BJ (cell line): ENCODE data around the gene HBP1. TPM values are rescaled to one million over a fixed set of nuclear protein-coding genes. Genes with fewer than 3 reads are reported as not detected.

Experiments
- CTCF ChIA-PET: fragments of 350-600 bp; formaldehyde crosslinking; extraction: SDS; loops from one replicate; lab custom pipeline; 2021; ENCODE audit warnings: antibody characterized with exemption, inconsistent platforms; lab: Yijun Ruan, JAX
- POLR2A ChIA-PET: fragments of 300-600 bp; sonication (Branson Sonifier 250); formaldehyde crosslinking; extraction: SDS; loops from one replicate; lab custom pipeline; 2021; ENCODE audit warnings: antibody characterized with exemption; lab: Charles Lee
- DNase-seq: peaks from one replicate; pipeline ENCODE4 v3.0.0-alpha.2; 2011; ENCODE audit warnings: low read depth
- H3K27me3 ChIP-seq: 2 replicates; pipeline ENCODE4 v1.6.0; 2011; ENCODE audit warnings: low read length; ENCODE audit not compliant: control insufficient read depth, insufficient read depth
- H3K36me3 ChIP-seq: 2 replicates; pipeline ENCODE4 v1.5.1; 2011; ENCODE audit warnings: low read length; ENCODE audit not compliant: control insufficient read depth, insufficient read depth
- H3K4me3 ChIP-seq: 2 replicates; pipeline ENCODE4 v1.5.1; 2011; ENCODE audit warnings: low read depth, mild to moderate bottlenecking, control low read depth, low read length
- polyA minus RNA-seq: library from RNA; depleted of rRNA, polyadenylated mRNA; stranded (reverse); fragments of >200 nt; gene quantifications from 2 replicates; pipeline ENCODE4 v1.2.3, GENCODE V29; 2011; rRNA and poly(A)+ RNA removed
- polyA plus RNA-seq: library from polyadenylated mRNA; depleted of rRNA; stranded (reverse); fragments of >200 nt; gene quantifications from 2 replicates; pipeline ENCODE4 v1.2.3, GENCODE V29; 2011; rRNA removed
- TF ChIP-seq, protein P1 (sequence below): IDR thresholded peaks from 2 replicates; pipeline ENCODE4 v1.5.1; 2011; ENCODE audit warnings: low read depth, mild to moderate bottlenecking, control low read depth, inconsistent platforms, low read length, moderate library complexity; ENCODE audit not compliant: insufficient read depth

HBP1 gene
- polyA plus RNA-seq, result 49.9 and 78.7 TPM in 2 replicates
- 46.0 and 54.4 TPM in 2 replicates for polyA minus RNA-seq

DNA sequence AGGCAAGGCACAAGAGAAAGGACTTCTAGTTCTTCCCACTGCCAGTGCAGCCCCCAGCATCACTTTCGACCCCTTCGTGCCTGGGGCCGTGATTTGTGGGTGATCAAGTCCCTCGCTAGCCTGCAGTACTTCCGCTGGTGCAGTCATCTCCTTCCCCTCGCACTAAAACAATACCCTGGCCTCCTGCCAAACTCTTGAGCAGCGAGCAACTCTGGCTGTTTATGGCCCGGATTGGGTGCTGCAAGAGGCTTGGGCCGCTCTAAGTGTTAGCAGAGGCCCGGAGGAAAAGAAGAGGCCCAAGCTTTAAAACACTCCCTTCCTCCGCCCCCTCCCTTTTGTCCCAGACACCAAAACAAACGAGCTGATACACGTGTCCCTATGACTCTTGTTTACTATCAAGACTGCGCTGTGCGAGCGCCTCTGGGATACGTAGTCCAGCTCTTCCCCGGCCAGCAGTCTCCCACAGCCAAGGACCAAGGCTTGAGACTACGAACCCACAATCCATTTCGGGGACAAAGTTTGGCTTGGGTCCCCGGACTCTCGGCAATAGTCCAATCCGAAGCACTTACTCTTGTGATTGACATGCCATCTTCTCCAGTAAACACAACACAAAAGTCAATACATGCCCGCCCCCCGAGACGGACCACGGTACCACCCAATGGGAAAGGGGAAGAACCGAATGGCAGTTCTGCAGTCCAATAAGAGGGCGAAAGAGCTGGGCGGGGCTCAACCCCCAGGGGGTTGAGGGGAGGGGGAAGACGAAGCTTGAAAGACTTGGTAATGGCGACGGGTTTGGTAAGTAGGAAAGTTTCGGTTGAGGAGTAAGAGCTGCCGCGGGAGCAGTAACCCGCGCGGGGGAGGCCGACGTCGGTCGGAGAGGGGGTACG is at the start of gene HBP1:
HBP1 (plus strand) TSS at position 771 of the 887 bp plus-strand sequence. CDS start 10,891 bp downstream, outside the sequence.
- DNase-seq, result peak; percentile 100
- TF ChIP-seq, protein P1, sequence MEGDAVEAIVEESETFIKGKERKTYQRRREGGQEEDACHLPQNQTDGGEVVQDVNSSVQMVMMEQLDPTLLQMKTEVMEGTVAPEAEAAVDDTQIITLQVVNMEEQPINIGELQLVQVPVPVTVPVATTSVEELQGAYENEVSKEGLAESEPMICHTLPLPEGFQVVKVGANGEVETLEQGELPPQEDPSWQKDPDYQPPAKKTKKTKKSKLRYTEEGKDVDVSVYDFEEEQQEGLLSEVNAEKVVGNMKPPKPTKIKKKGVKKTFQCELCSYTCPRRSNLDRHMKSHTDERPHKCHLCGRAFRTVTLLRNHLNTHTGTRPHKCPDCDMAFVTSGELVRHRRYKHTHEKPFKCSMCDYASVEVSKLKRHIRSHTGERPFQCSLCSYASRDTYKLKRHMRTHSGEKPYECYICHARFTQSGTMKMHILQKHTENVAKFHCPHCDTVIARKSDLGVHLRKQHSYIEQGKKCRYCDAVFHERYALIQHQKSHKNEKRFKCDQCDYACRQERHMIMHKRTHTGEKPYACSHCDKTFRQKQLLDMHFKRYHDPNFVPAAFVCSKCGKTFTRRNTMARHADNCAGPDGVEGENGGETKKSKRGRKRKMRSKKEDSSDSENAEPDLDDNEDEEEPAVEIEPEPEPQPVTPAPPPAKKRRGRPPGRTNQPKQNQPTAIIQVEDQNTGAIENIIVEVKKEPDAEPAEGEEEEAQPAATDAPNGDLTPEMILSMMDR, result no peak
- ChIA-PET CTCF (interaction anchor here (0.6 to 3.2 kb wide), 14 partner anchors 12 to 992 kb away, joined by 3 to 22 read pairs (median 4); no protein-coding TSS in a partner anchor), POLR2A (interaction anchor here (0.8 to 1.0 kb wide), 3 partner anchors 219 to 395 kb away, joined by 4 to 6 read pairs (median 4); partner anchors contain the start of genes COG5 and DUS4L)
- Histone ChIP-seq H3K27me3 (no peaks in the 10 kb centered on the region), H3K36me3 (no peaks in the 10 kb centered on the region; the same call in 1 of the 2 replicates), H3K4me3 (peak within 1 kb of the TSS; percentile 100)

GRCh38 chr7:107119376-107120105 is 49.3 kb upstream of the HBP1 start:
- POLR2A ChIA-PET, result no interaction called here
- CTCF ChIA-PET, result no interaction called here
- no peaks in the 10 kb centered on the region for H3K36me3 ChIP-seq
- H3K27me3 ChIP-seq, result no peaks in the 10 kb centered on the region
- TF ChIP-seq, protein P1, result no peak
- DNase-seq, result no peak
- H3K4me3 ChIP-seq, result no peak overlapping the region

- Histone ChIP-seq H3K27me3 (no peaks in the 10 kb centered on the region), H3K4me3 (no peak overlapping the region), H3K36me3 (no peaks in the 10 kb centered on the region)
- TF ChIP-seq, protein P1, result no peak
- DNase-seq, result peak; percentile 9
- ChIA-PET POLR2A (no interaction called here), CTCF (interaction anchor here (0.8 to 2.1 kb wide), 8 partner anchors 11 to 147 kb away, joined by 3 to 10 read pairs (median 4); partner anchors contain the start of gene HBP1)
Measured at GRCh38 chr7:107122486-107122911, 46.3 kb upstream of the HBP1 start.

- TF ChIP-seq, protein P1, result no peak
- POLR2A ChIA-PET, result no interaction called here
- no peak for DNase-seq
- H3K36me3 ChIP-seq, result no peaks in the 10 kb centered on the region
- H3K27me3 ChIP-seq, result no peaks in the 10 kb centered on the region
- CTCF ChIA-PET, result interaction anchor here (0.6 to 2.1 kb wide), 4 partner anchors 10 to 143 kb away, joined by 3 to 10 read pairs (median 4); no protein-coding TSS in a partner anchor
- no peak overlapping the region for H3K4me3 ChIP-seq
Measured at GRCh38 chr7:107123392-107123791, 45.4 kb upstream of the HBP1 start.
